Activated naive CD4-positive, alpha-beta T cell treated with anti-CD3 and anti-CD28 coated beads, Interleukin-2, amount 50 U/mL, for 72 hours (primary cell): Measurements from ENCODE around the gene HUS1B. TPM values are rescaled to one million over a fixed set of nuclear protein-coding genes. Genes with fewer than 3 reads are reported as not detected.
"Not testable (repeated sequence)": the region's sequence is repeated elsewhere in the genome, so short reads cannot be mapped to it uniquely, and the experiment has no call there.

ENCODE experiments used
- ATAC-seq, 2 donors: fragments of 150-1000 bp; cut with Tn5 transposase; 2 replicates each; pipeline ENCODE4 v1.10.0; 2021; ENCODE audit warnings: mild to moderate bottlenecking in 2 of 2, moderate library complexity in 2 of 2
- DNase-seq, 2 donors: peaks; one replicate each; pipeline ENCODE4 v3.0.0; 2021 to 2022; ENCODE audit warnings: low spot score in 2 of 2
- H3K27ac Mint-ChIP-seq, 2 donors: one replicate each; pipeline ENCODE4 v1.8.0; 2022; ENCODE audit warnings: mild to moderate bottlenecking in 2 of 2, mixed read lengths in 2 of 2
- H3K36me3 Mint-ChIP-seq, 2 donors: one replicate each; pipeline ENCODE4 v1.8.0; 2022; ENCODE audit warnings: mixed read lengths in 2 of 2
- H3K9me3 Mint-ChIP-seq, 2 donors: one replicate each; pipeline ENCODE4 v1.8.0; 2022; ENCODE audit warnings: mixed read lengths in 2 of 2
- total RNA-seq, 2 donors: library from RNA; stranded (reverse); gene quantifications; one replicate each; pipeline ENCODE4 v1.2.3, GENCODE V29; 2022

HUS1B gene
- total RNA-seq, 2 donors from 2014 or later, result 1.6 to 1.9 TPM

GRCh38 chr6:684831-685636 is 28.1 kb upstream of the HUS1B start:
- H3K27ac Mint-ChIP-seq, result peak overlapping the region; percentile 89 to 96
- ATAC-seq, result peak; percentile 97 to 99
- DNase-seq, result peak in 1 of 2 donors; percentile 43

GRCh38 chr6:683742-684440 is 27.0 kb upstream of the HUS1B start:
- Mint-ChIP-seq H3K27ac (peak overlapping the region; percentile 31 to 89), H3K36me3 (peaks cover 5 to 11% of the 10 kb centered on the region in 2 donors), H3K9me3 (no peaks in the 10 kb centered on the region)
- peak; percentile 31 to 65 for ATAC-seq
- peak in 1 of 2 donors; percentile 59 for DNase-seq

More at GRCh38 chr6:684831-685636, 28.1 kb upstream of the HUS1B start:
- peaks cover 5 to 11% of the 10 kb centered on the region in 2 donors for H3K36me3 Mint-ChIP-seq
- no peaks in the 10 kb centered on the region for H3K9me3 Mint-ChIP-seq

GRCh38 chr6:680666-681340 is 23.9 kb upstream of the HUS1B start:
- H3K27ac Mint-ChIP-seq, result no peak overlapping the region
- ATAC-seq, result no peak
- H3K36me3 Mint-ChIP-seq, result peaks cover 5 to 20% of the 10 kb centered on the region in 2 donors
- no peak for DNase-seq
- H3K9me3 Mint-ChIP-seq, result no peaks in the 10 kb centered on the region

- peaks cover 5 to 20% of the 10 kb centered on the region in 2 donors for H3K36me3 Mint-ChIP-seq
- no peak for ATAC-seq
- no peak overlapping the region for H3K27ac Mint-ChIP-seq
- H3K9me3 Mint-ChIP-seq, result no peaks in the 10 kb centered on the region
- no peak for DNase-seq
These were observed 23.4 kb upstream of the HUS1B start for GRCh38 chr6:680251-680650.

- ATAC-seq, result no peak
- Mint-ChIP-seq H3K27ac (no peak overlapping the region), H3K9me3 (no peaks in the 10 kb centered on the region)
These were observed 22.4 kb upstream of the HUS1B start for GRCh38 chr6:679282-679681.

GRCh38 chr6:678520-678919 is 21.6 kb upstream of the HUS1B start:
- peaks cover 5 to 28% of the 10 kb centered on the region in 2 donors for H3K36me3 Mint-ChIP-seq
- H3K9me3 Mint-ChIP-seq, result no peaks in the 10 kb centered on the region
- ATAC-seq (no peak), DNase-seq (no peak)
- no peak overlapping the region for H3K27ac Mint-ChIP-seq

More at GRCh38 chr6:679282-679681, 22.4 kb upstream of the HUS1B start:
- H3K36me3 Mint-ChIP-seq, result peaks cover 5 to 28% of the 10 kb centered on the region in 2 donors
- DNase-seq, result no peak

GRCh38 chr6:677919-678318 is 21.0 kb upstream of the HUS1B start:
- ATAC-seq (no peak), DNase-seq (no peak)
- H3K27ac Mint-ChIP-seq, result no peak overlapping the region

GRCh38 chr6:674956-675355 is 18.1 kb upstream of the HUS1B start:
- peak overlapping the region in 1 of 2 donors; percentile 92 for H3K27ac Mint-ChIP-seq
- H3K9me3 Mint-ChIP-seq, result peaks cover 4 to 8% of the 10 kb centered on the region in 2 donors
- H3K36me3 Mint-ChIP-seq, result peaks cover 0 to 29% of the 10 kb centered on the region in 2 donors
- ATAC-seq (peak; percentile 57 to 86), DNase-seq (no peak)

More at GRCh38 chr6:677919-678318, 21.0 kb upstream of the HUS1B start:
- Mint-ChIP-seq H3K9me3 (no peaks in the 10 kb centered on the region), H3K36me3 (peaks cover 5 to 24% of the 10 kb centered on the region in 2 donors)

- Mint-ChIP-seq H3K9me3 (peaks cover 4 to 8% of the 10 kb centered on the region in 2 donors), H3K36me3 (peaks cover 0 to 29% of the 10 kb centered on the region in 2 donors), H3K27ac (no peak overlapping the region)
- ATAC-seq (peak in 1 of 2 donors; percentile 72), DNase-seq (no peak)
These were observed 17.5 kb upstream of the HUS1B start for GRCh38 chr6:674406-674805.

GRCh38 chr6:667253-667927 is 10.5 kb upstream of the HUS1B start:
- no peak for ATAC-seq
- Mint-ChIP-seq H3K27ac (peak overlapping the region in 1 of 2 donors; percentile 12), H3K9me3 (peaks cover 9 to 19% of the 10 kb centered on the region in 2 donors), H3K36me3 (peaks cover 7 to 27% of the 10 kb centered on the region in 2 donors)
- no peak for DNase-seq

- H3K27ac Mint-ChIP-seq, result no peak overlapping the region
- DNase-seq (no peak), ATAC-seq (peak in 1 of 2 donors; percentile 50)
- H3K9me3 Mint-ChIP-seq, result peaks cover 4 to 13% of the 10 kb centered on the region in 2 donors
- peaks cover 7 to 21% of the 10 kb centered on the region in 2 donors for H3K36me3 Mint-ChIP-seq
These were observed 8.7 kb upstream of the HUS1B start for GRCh38 chr6:665403-666267.

- not testable (repeated sequence) for ATAC-seq
These were observed 6.9 kb upstream of the HUS1B start for GRCh38 chr6:663788-664187.

GRCh38 chr6:659716-660581 is 3.0 kb upstream of the HUS1B start:
- Mint-ChIP-seq H3K36me3 (peaks cover 5 to 37% of the 10 kb centered on the region in 2 donors), H3K9me3 (peaks cover 3 to 8% of the 10 kb centered on the region in 2 donors), H3K27ac (peak overlapping the region; percentile 24 to 39)
- DNase-seq (no peak), ATAC-seq (peak in 1 of 2 donors; percentile 11)

More at GRCh38 chr6:663788-664187, 6.9 kb upstream of the HUS1B start:
- DNase-seq, H3K27ac Mint-ChIP-seq: not testable (repeated sequence)
- peaks cover 7 to 26% of the 10 kb centered on the region in 2 donors for H3K36me3 Mint-ChIP-seq
- H3K9me3 Mint-ChIP-seq, result peaks cover 4 to 13% of the 10 kb centered on the region in 2 donors

GRCh38 chr6:658244-658643 is 1.3 kb upstream of the HUS1B start:
- peaks cover 5 to 39% of the 10 kb centered on the region in 2 donors for H3K36me3 Mint-ChIP-seq
- peak overlapping the region in 1 of 2 donors; percentile 16 for H3K27ac Mint-ChIP-seq
- DNase-seq, result no peak
- peaks cover 6 to 8% of the 10 kb centered on the region in 2 donors for H3K9me3 Mint-ChIP-seq
- ATAC-seq, result no peak
